Right atrium auricular region (tissue), 2 donors: ENCODE measurements around the gene TBRG1. TPM values are rescaled to one million over a fixed set of nuclear protein-coding genes. Genes with fewer than 3 reads are reported as not detected.

Source experiments
- DNase-seq: peaks from one replicate; pipeline ENCODE4 v3.0.0-alpha.2; 2019; ENCODE audit warnings: low spot score
- H3K27ac ChIP-seq, 2 donors: fragments of 200-600 bp; sonication (generic); 1 replicate in 1 of 2; 2 replicates in 1 of 2; pipeline ENCODE4 v1.5.1; 2016 to 2019
- H3K27me3 ChIP-seq, 2 donors: fragments of 200-600 bp; sonication (generic); one replicate each; pipeline versions ENCODE4 v1.5.1 to v1.6.0; 2017 to 2019
- H3K36me3 ChIP-seq: fragments of 200-600 bp; sonication (generic); one replicate; pipeline ENCODE4 v1.5.1; 2016
- H3K4me1 ChIP-seq, 2 donors: fragments of 200-600 bp; sonication (generic); one replicate each; pipeline versions ENCODE4 v1.5.1 to v1.6.0; 2017 to 2019
- H3K4me3 ChIP-seq, 2 donors: fragments of 200-600 bp; sonication (generic); 1 replicate in 1 of 2; 2 replicates in 1 of 2; pipeline ENCODE4 v1.5.1; 2017 to 2019; ENCODE audit warnings: mild to moderate bottlenecking in 1 of 2, moderate library complexity in 1 of 2
- H3K9me3 ChIP-seq, 2 donors: fragments of 200-600 bp; sonication (generic); one replicate each; pipeline ENCODE4 v1.5.1; 2019
- CTCF ChIP-seq, 2 donors: fragments of 200-600 bp; sonication (generic); IDR thresholded peaks; one replicate each; pipeline ENCODE4 v1.5.1; 2019; ENCODE audit warnings: antibody characterized with exemption in 2 of 2
- total RNA-seq, 2 donors: library from RNA; depleted of rRNA; stranded (reverse); fragments of >200 nt; gene quantifications; one replicate each; pipeline ENCODE4 v1.1.0, GENCODE V29; 2016

The TBRG1 gene
- total RNA-seq, 2 donors from 2014 or later: 20.0 to 27.6 TPM

- DNase-seq: no peak
- H3K27ac ChIP-seq: no peak overlapping the region
- TF ChIP-seq CTCF (IDR thresholded peaks at IDR 0.05): no peak
- H3K27me3 ChIP-seq: no peaks in the 10 kb centered on the region
- H3K9me3 ChIP-seq: no peaks in the 10 kb centered on the region
- H3K36me3 ChIP-seq: no peaks in the 10 kb centered on the region
- H3K4me1 ChIP-seq: no peaks in the 10 kb centered on the region
- H3K4me3 ChIP-seq: no peak overlapping the region
These were observed 38.9 kb upstream of the TBRG1 start for GRCh38 chr11:124583781-124584180.

- Histone ChIP-seq H3K4me1 (no peaks in the 10 kb centered on the region), H3K9me3 (no peaks in the 10 kb centered on the region), H3K27ac (no peak overlapping the region), H3K4me3 (no peak overlapping the region), H3K36me3 (no peaks in the 10 kb centered on the region), H3K27me3 (no peaks in the 10 kb centered on the region)
- TF ChIP-seq CTCF (IDR thresholded peaks at IDR 0.05): no peak
- DNase-seq: no peak
These were observed 37.8 kb upstream of the TBRG1 start for GRCh38 chr11:124584681-124585372.

- TF ChIP-seq CTCF (IDR thresholded peaks at IDR 0.05): peak; percentile 39 to 68
- Histone ChIP-seq H3K27ac (no peak overlapping the region), H3K4me1 (no peaks in the 10 kb centered on the region), H3K4me3 (no peak overlapping the region), H3K27me3 (no peaks in the 10 kb centered on the region), H3K9me3 (no peaks in the 10 kb centered on the region), H3K36me3 (no peaks in the 10 kb centered on the region)
- DNase-seq: peak; percentile 69
These were observed 36.3 kb upstream of the TBRG1 start for GRCh38 chr11:124586238-124586860.

GRCh38 chr11:124591430-124591829, 31.2 kb upstream of the TBRG1 start:
- H3K4me3 ChIP-seq: no peak overlapping the region
- no peaks in the 10 kb centered on the region for H3K4me1 ChIP-seq
- H3K9me3 ChIP-seq: no peaks in the 10 kb centered on the region
- H3K27me3 ChIP-seq: no peaks in the 10 kb centered on the region
- no peaks in the 10 kb centered on the region for H3K36me3 ChIP-seq
- H3K27ac ChIP-seq: no peak overlapping the region
- DNase-seq: no peak
- no peak for TF ChIP-seq CTCF (IDR thresholded peaks at IDR 0.05)

GRCh38 chr11:124592627-124593026, 30.0 kb upstream of the TBRG1 start:
- no peak for DNase-seq
- no peak for TF ChIP-seq CTCF (IDR thresholded peaks at IDR 0.05)
- no peak overlapping the region for H3K27ac ChIP-seq
- H3K36me3 ChIP-seq: no peaks in the 10 kb centered on the region
- no peaks in the 10 kb centered on the region for H3K27me3 ChIP-seq
- no peak overlapping the region for H3K4me3 ChIP-seq
- no peaks in the 10 kb centered on the region for H3K9me3 ChIP-seq
- H3K4me1 ChIP-seq: no peaks in the 10 kb centered on the region
